Panc1 (cell line): ENCODE results near the gene APBB1. TPM values are rescaled to one million over a fixed set of nuclear protein-coding genes. Genes with fewer than 3 reads are reported as not detected.
A peak's percentile ranks its signal among the peaks of the same experiment; 100 is the strongest.

ENCODE experiments used
- ATAC-seq: fragments of 200-7000 bp; cut with Tn5 transposase; 2 replicates; pipeline ENCODE4 v1.9.1; 2020; ENCODE audit warnings: mild to moderate bottlenecking, moderate library complexity
- BruUV-seq: library from RNA; stranded (reverse); fragments of 400-500 nt; replicated peaks from 2 replicates; lab custom pipeline; 2021; lab: Mats Ljungman, UMichigan
- CTCF ChIA-PET: fragments of 300-600 bp; sonication (Branson Sonifier 250); formaldehyde crosslinking; loops from one replicate; lab custom pipeline; 2022; ENCODE audit warnings: antibody characterized with exemption; lab: Charles Lee
- POLR2A ChIA-PET: fragments of 300-600 bp; sonication (Branson Sonifier 250); formaldehyde crosslinking; loops from one replicate; lab custom pipeline; 2022; ENCODE audit warnings: antibody characterized with exemption; lab: Charles Lee
- DNase-seq: peaks from one replicate; pipeline ENCODE4 v3.0.0-alpha.2; 2010; ENCODE audit warnings: low read depth, low spot score
- H3K27ac ChIP-seq: 2 replicates; pipeline ENCODE4 v1.5.1; 2011; ENCODE audit warnings: mild to moderate bottlenecking, low read length, inconsistent platforms
- H3K27me3 ChIP-seq: fragments of 200-500 bp; sonication (Bioruptor generic); 2 replicates; pipeline ENCODE4 v1.6.0; 2014; ENCODE audit warnings: low read length, inconsistent platforms; ENCODE audit not compliant: control insufficient read depth, insufficient read depth
- H3K36me3 ChIP-seq: fragments of 200-500 bp; sonication (Bioruptor generic); 2 replicates; pipeline ENCODE4 v1.5.1; 2014; ENCODE audit warnings: inconsistent platforms, mild to moderate bottlenecking, low read length, moderate library complexity; ENCODE audit not compliant: control insufficient read depth, insufficient read depth
- H3K4me1 ChIP-seq: 2 replicates; pipeline ENCODE4 v1.5.1; 2011; ENCODE audit warnings: inconsistent platforms, mild to moderate bottlenecking, low read length, moderate library complexity; ENCODE audit not compliant: control insufficient read depth, insufficient read depth
- H3K4me3 ChIP-seq, 2 experiments: 2 replicates each; pipeline ENCODE4 v1.5.1; 2011 to 2012; ENCODE audit warnings: low read depth in 2 of 2, low read length in 2 of 2, mild to moderate bottlenecking in 2 of 2, inconsistent platforms in 1 of 2, moderate library complexity in 1 of 2
- H3K9me3 ChIP-seq: fragments of 200-500 bp; sonication (Bioruptor generic); 2 replicates; pipeline ENCODE4 v1.5.1; 2014; ENCODE audit warnings: low read depth, mild to moderate bottlenecking, inconsistent platforms, low read length, moderate library complexity; ENCODE audit not compliant: control insufficient read depth, insufficient read depth
- POLR2AphosphoS5 ChIP-seq: IDR thresholded peaks from 2 replicates; pipeline ENCODE4 v1.6.1; 2012; ENCODE audit warnings: mild to moderate bottlenecking, low read depth, low read length, moderate library complexity
- REST ChIP-seq, 2 experiments: IDR thresholded peaks; 2 replicates each; pipeline ENCODE4 v1.6.1; 2011 to 2012; ENCODE audit warnings: low read depth in 2 of 2, control low read depth in 1 of 2, low read length in 1 of 2, mild to moderate bottlenecking in 1 of 2, moderate library complexity in 1 of 2; ENCODE audit not compliant: insufficient read depth in 1 of 2
- SIN3A ChIP-seq: IDR thresholded peaks from 2 replicates; pipeline ENCODE4 v1.6.1; 2012; ENCODE audit warnings: low read depth, mild to moderate bottlenecking, low read length, moderate library complexity, borderline replicate concordance; ENCODE audit not compliant: insufficient read depth
- TCF7L2 ChIP-seq: IDR thresholded peaks from 2 replicates; pipeline ENCODE4 v1.6.1; 2011; ENCODE audit warnings: mild to moderate bottlenecking, low read depth, low read length, inconsistent platforms
- in situ Hi-C: cut with HindIII; loops from 2 replicates; pipeline ENCODE4 v1.10.0; 2016; ENCODE audit warnings: low sequenced_read_pairs, low pct_unique_long_range_greater_than_20kb
- intact Hi-C: fragments of 100-400 bp; cut with micrococcal nuclease; formaldehyde crosslinking; loops from one replicate; pipeline ENCODE4 v1.10.0; 2022; ENCODE audit not compliant: unreplicated experiment
- total RNA-seq: library from RNA; stranded (reverse); gene quantifications from one replicate; pipeline ENCODE4 v1.2.1, GENCODE V29; 2021; ENCODE audit not compliant: unreplicated experiment
- TF ChIP-seq, protein P1 (sequence below): fragments of 450-650 bp; IDR thresholded peaks from 2 replicates; pipeline ENCODE4 v1.5.1; 2017; ENCODE audit warnings: mild to moderate bottlenecking

APBB1 gene
- total RNA-seq, 1 experiment from 2014 or later = 9.6 TPM

DNA sequence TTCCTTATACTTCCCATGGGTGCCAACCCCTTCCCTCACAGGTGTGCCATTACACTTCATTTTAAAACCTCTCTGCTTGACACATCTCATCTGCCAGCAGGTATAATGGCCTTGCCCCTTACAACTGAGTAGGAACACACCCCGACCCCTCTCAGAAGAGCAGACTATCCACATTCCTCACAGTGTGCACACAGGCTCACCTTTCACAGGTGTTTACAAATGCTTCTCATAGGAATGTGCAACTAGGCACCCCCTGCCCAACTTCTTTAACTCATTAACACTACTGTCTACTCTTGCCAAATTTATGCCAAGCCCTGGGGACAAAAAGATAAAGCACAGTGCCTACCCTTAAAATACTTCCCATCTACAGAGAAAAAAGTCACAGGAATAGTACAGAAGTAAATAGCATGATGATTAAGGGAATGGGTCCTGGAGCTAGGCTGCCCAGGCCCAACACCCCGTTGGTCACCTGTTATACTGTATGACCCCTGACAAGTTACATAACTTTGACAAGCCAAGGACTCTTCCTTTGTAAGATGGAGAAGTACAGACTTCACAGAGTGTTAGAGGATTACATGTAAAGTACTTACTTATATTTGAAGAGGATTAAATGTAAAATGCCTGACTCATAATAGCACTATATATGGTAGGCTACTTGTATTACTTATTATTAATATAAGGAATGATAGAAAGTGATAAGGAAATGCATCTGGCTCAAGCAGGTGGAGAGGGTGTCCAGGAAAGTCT is 39.6 kb upstream of the APBB1 start:
- BruUV-seq = no TSS peak
- intact Hi-C loops = no loop called here
- ATAC-seq = no peak
- Histone ChIP-seq H3K4me3 (no peak overlapping the region), H3K27ac (no peak overlapping the region), H3K9me3 (no peaks in the 10 kb centered on the region), H3K4me1 (no peaks in the 10 kb centered on the region), H3K36me3 (no peaks in the 10 kb centered on the region), H3K27me3 (no peaks in the 10 kb centered on the region)
- CTCF ChIA-PET = interaction anchor here (0.6 kb wide), 1 partner anchor 79 kb away, joined by 3 read pairs; no protein-coding TSS in a partner anchor
- in situ Hi-C loops = no loop called here
- no peak for DNase-seq
- POLR2A ChIA-PET = no interaction called here
- TF ChIP-seq SIN3A (no peak), TCF7L2 (no peak), REST (IDR thresholded peaks at IDR 0.05; ENCODE audit: insufficient read depth in 1 of 2, low read depth in 2 of 2, low read length in 1 of 2) (no peak), POLR2AphosphoS5 (no peak)
- TF ChIP-seq, protein P1, sequence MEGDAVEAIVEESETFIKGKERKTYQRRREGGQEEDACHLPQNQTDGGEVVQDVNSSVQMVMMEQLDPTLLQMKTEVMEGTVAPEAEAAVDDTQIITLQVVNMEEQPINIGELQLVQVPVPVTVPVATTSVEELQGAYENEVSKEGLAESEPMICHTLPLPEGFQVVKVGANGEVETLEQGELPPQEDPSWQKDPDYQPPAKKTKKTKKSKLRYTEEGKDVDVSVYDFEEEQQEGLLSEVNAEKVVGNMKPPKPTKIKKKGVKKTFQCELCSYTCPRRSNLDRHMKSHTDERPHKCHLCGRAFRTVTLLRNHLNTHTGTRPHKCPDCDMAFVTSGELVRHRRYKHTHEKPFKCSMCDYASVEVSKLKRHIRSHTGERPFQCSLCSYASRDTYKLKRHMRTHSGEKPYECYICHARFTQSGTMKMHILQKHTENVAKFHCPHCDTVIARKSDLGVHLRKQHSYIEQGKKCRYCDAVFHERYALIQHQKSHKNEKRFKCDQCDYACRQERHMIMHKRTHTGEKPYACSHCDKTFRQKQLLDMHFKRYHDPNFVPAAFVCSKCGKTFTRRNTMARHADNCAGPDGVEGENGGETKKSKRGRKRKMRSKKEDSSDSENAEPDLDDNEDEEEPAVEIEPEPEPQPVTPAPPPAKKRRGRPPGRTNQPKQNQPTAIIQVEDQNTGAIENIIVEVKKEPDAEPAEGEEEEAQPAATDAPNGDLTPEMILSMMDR = no peak

GRCh38 chr11:6457581-6458320 is 38.9 kb upstream of the APBB1 start:
- Histone ChIP-seq H3K4me1 (no peaks in the 10 kb centered on the region), H3K4me3 (no peak overlapping the region), H3K27me3 (no peaks in the 10 kb centered on the region), H3K9me3 (no peaks in the 10 kb centered on the region), H3K36me3 (no peaks in the 10 kb centered on the region; the same call in 1 of the 2 replicates), H3K27ac (no peak overlapping the region)
- TF ChIP-seq REST (IDR thresholded peaks at IDR 0.05; ENCODE audit: insufficient read depth in 1 of 2, low read depth in 2 of 2, low read length in 1 of 2) (no peak), POLR2AphosphoS5 (no peak), TCF7L2 (no peak), SIN3A (no peak)
- TF ChIP-seq, protein P1 = no peak
- POLR2A ChIA-PET = interaction anchor here (0.6 kb wide), 1 partner anchor 30 kb away, joined by 7 read pairs; no protein-coding TSS in a partner anchor
- BruUV-seq = no TSS peak
- intact Hi-C loops = no loop called here
- in situ Hi-C loops = no loop called here
- CTCF ChIA-PET = interaction anchor here (0.5 to 1.9 kb wide), 2 partner anchors 79 to 120 kb away, joined by 6 to 7 read pairs; no protein-coding TSS in a partner anchor
- DNase-seq (no peak), ATAC-seq (peak; percentile 12; the same call in 1 of the 2 replicates)
